Activated CD4-positive, alpha-beta memory T cell treated with anti-CD3 and anti-CD28 coated beads, Interleukin-2, amount 10 ng/mL, durations not matched to agents 7 days and 5 days (primary cell): ENCODE results near the gene AKAP13. TPM values are rescaled to one million over a fixed set of nuclear protein-coding genes. Genes with fewer than 3 reads are reported as not detected.

Source experiments
- CTCF ChIA-PET: fragments of 350-600 bp; sonication (Branson Sonifier 250); formaldehyde crosslinking; loops from one replicate; lab custom pipeline; 2021; ENCODE audit warnings: antibody characterized with exemption, inconsistent platforms; lab: Charles Lee
- POLR2A ChIA-PET: fragments of 350-600 bp; sonication (Branson Sonifier 250); formaldehyde crosslinking; loops from one replicate; lab custom pipeline; 2021; ENCODE audit warnings: antibody characterized with exemption; lab: Charles Lee
- DNase-seq: peaks from one replicate; pipeline ENCODE4 v3.0.0-alpha.2; 2020
- H3K27ac Mint-ChIP-seq: one replicate; pipeline ENCODE4 v1.8.0; 2021; ENCODE audit warnings: mild to moderate bottlenecking, mixed read lengths
- H3K27me3 Mint-ChIP-seq: one replicate; pipeline ENCODE4 v1.8.0; 2021; ENCODE audit warnings: mixed read lengths
- H3K36me3 Mint-ChIP-seq: one replicate; pipeline ENCODE4 v1.8.0; 2021; ENCODE audit warnings: low read depth, mixed read lengths
- H3K4me1 Mint-ChIP-seq: one replicate; pipeline ENCODE4 v1.8.0; 2021; ENCODE audit warnings: mixed read lengths
- H3K4me3 Mint-ChIP-seq: one replicate; pipeline ENCODE4 v1.8.0; 2021; ENCODE audit warnings: mild to moderate bottlenecking, mixed read lengths
- H3K9me3 Mint-ChIP-seq: one replicate; pipeline ENCODE4 v1.8.0; 2021; ENCODE audit warnings: mixed read lengths
- total RNA-seq, 2 experiments: library from RNA; stranded (reverse); gene quantifications; one replicate each; pipeline ENCODE4 v1.2.3, GENCODE V29; 2021

AKAP13 gene
- total RNA-seq, 2 experiments from 2014 or later, result 153 to 170 TPM

- H3K4me1 Mint-ChIP-seq, result peaks cover 70% of the 10 kb centered on the region
- peaks cover 43% of the 10 kb centered on the region for H3K36me3 Mint-ChIP-seq
- H3K27ac Mint-ChIP-seq, result peak overlapping the region; percentile 90
- H3K27me3 Mint-ChIP-seq, result no peaks in the 10 kb centered on the region
- H3K4me3 Mint-ChIP-seq, result peak overlapping the region; percentile 49
- POLR2A ChIA-PET, result interaction anchor here (0.8 to 5.0 kb wide), 10 partner anchors 23 to 211 kb away, joined by 3 to 69 read pairs (median 12); no protein-coding TSS in a partner anchor
- peak; percentile 26 for DNase-seq
- H3K9me3 Mint-ChIP-seq, result no peaks in the 10 kb centered on the region
- CTCF ChIA-PET, result interaction anchor here (0.6 to 3.0 kb wide), 5 partner anchors 22 to 294 kb away, joined by 3 to 14 read pairs (median 5); no protein-coding TSS in a partner anchor
Measured at GRCh38 chr15:85624291-85624801, 243.9 kb downstream of the AKAP13 start.

DNA sequence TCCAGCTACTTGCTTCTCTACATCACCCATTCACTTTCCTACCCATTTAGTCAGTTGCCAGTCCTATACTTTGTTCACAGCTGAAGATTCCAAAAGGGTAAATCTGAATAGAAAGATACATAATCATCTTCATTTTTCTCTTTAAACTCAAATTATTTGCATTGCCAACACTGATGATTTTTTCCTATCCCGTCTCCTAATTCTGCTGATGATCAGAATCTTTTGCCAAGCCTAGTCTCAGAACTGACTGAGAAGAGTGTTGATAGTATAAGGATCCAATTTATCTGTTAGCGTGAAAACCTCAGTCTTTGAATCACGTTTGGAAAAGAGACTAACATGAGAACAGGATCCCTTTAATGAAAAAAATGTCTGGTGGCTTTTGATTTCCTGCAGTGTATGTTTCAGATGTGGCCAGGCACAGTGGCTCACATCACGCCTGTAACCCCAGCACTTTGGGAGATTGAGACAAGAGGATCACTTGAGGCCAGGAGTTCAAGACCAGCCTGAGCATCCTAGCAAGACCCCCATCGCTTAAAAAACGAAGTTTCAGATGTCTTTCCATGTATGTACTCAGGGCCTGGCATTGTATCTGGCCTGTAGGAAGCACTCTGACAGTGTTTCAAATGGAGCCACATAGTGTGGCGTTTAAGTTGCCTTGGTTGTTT, 244.9 kb downstream of the AKAP13 start:
- ChIA-PET CTCF (interaction anchor here (0.6 to 3.0 kb wide), 7 partner anchors 21 to 335 kb away, joined by 3 to 14 read pairs (median 5); no protein-coding TSS in a partner anchor), POLR2A (interaction anchor here (0.8 to 5.0 kb wide), 15 partner anchors 14 to 245 kb away, joined by 3 to 69 read pairs (median 4); partner anchors contain the start of gene AKAP13)
- Mint-ChIP-seq H3K9me3 (no peaks in the 10 kb centered on the region), H3K27ac (peak overlapping the region; percentile 90), H3K36me3 (peaks cover 48% of the 10 kb centered on the region), H3K4me1 (peaks cover 74% of the 10 kb centered on the region), H3K4me3 (peak overlapping the region; percentile 51), H3K27me3 (no peaks in the 10 kb centered on the region)
- peak; percentile 39 for DNase-seq

DNA sequence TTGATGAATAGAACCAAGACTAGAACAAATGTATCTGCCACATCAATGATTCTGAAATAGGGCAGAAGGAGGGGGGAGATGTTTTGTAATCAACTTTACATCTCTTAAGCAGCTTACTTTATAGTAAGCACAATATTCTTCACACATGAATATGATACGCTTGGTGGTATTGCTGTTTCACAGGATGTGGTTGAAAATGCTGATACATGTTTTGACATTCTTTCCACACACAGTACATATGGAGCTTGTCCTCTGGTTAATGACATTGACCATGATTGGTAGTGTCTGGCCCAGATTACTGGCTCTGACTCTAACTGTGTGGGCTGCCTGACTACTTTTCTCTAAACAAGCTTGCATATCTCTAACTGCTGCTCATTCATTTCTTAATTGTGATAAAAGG, 245.5 kb downstream of the AKAP13 start:
- Mint-ChIP-seq H3K27ac (peak overlapping the region; percentile 90), H3K27me3 (no peaks in the 10 kb centered on the region), H3K4me1 (peaks cover 74% of the 10 kb centered on the region), H3K36me3 (peaks cover 48% of the 10 kb centered on the region), H3K4me3 (peak overlapping the region; percentile 51), H3K9me3 (no peaks in the 10 kb centered on the region)
- peak; percentile 51 for DNase-seq
- CTCF ChIA-PET, result interaction anchor here (0.6 to 3.0 kb wide), 6 partner anchors 21 to 336 kb away, joined by 3 to 14 read pairs (median 4); no protein-coding TSS in a partner anchor
- POLR2A ChIA-PET, result interaction anchor here (0.8 to 5.0 kb wide), 12 partner anchors 14 to 246 kb away, joined by 3 to 69 read pairs (median 6); partner anchors contain the start of gene AKAP13

GRCh38 chr15:85627213-85627935, 247.0 kb downstream of the AKAP13 start:
- H3K27ac Mint-ChIP-seq, result no peak overlapping the region
- H3K36me3 Mint-ChIP-seq, result peaks cover 44% of the 10 kb centered on the region
- H3K27me3 Mint-ChIP-seq, result no peaks in the 10 kb centered on the region
- peaks cover 66% of the 10 kb centered on the region for H3K4me1 Mint-ChIP-seq
- ChIA-PET CTCF (interaction anchor here (0.8 to 2.1 kb wide), 4 partner anchors 15 to 331 kb away, joined by 4 to 7 read pairs (median 5); no protein-coding TSS in a partner anchor), POLR2A (interaction anchor here (0.9 to 5.0 kb wide), 7 partner anchors 9 to 80 kb away, joined by 3 to 69 read pairs (median 3); no protein-coding TSS in a partner anchor)
- DNase-seq, result no peak
- no peak overlapping the region for H3K4me3 Mint-ChIP-seq
- no peaks in the 10 kb centered on the region for H3K9me3 Mint-ChIP-seq

DNA sequence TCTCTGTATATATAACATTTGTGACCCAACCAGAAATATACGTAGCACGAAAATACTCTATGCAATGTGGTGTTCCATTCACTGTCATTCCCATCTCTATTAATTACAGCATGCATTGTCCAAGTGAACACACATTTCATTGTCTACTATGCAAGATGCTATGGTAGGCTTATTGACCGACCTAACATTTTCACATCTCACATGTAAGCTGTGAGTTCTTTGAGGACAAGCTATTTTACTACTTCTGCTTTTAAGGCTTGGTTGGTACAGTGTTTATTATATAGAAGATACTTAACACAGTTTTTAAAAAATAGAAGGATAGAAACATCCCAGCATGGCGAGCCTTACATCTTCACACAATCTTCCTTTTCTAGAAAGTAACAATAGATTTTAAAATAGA, 249.9 kb downstream of the AKAP13 start:
- DNase-seq, result no peak
- peaks cover 37% of the 10 kb centered on the region for H3K36me3 Mint-ChIP-seq
- ChIA-PET CTCF (no interaction called here), POLR2A (interaction anchor here (0.7 to 1.2 kb wide), 2 partner anchors 16 to 145 kb away, joined by 3 to 4 read pairs; no protein-coding TSS in a partner anchor)
- no peak overlapping the region for H3K27ac Mint-ChIP-seq
- H3K9me3 Mint-ChIP-seq, result no peaks in the 10 kb centered on the region
- H3K4me3 Mint-ChIP-seq, result no peak overlapping the region
- peaks cover 46% of the 10 kb centered on the region for H3K4me1 Mint-ChIP-seq
- H3K27me3 Mint-ChIP-seq, result no peaks in the 10 kb centered on the region

DNA sequence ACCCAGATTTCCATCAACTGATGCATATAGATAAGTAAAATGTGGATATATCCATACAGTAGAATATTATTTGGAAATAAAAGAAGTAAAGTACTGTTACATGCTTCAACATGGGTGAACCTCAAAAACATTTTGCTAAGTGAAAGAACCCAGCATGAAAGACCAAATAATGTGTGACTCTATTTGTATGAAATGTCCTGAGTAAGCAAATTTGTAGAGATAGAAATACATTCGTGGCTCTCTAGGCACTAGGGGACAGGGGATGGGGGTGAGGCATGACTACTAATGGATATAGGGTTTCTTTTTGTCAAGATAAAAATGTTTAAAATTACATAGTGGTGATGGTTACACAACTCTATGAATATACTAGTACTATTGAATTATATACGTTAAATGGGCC, 250.6 kb downstream of the AKAP13 start:
- CTCF ChIA-PET, result no interaction called here
- no peaks in the 10 kb centered on the region for H3K9me3 Mint-ChIP-seq
- peaks cover 41% of the 10 kb centered on the region for H3K4me1 Mint-ChIP-seq
- POLR2A ChIA-PET, result interaction anchor here (1.2 kb wide), 1 partner anchor 16 kb away, joined by 4 read pairs; no protein-coding TSS in a partner anchor
- H3K27me3 Mint-ChIP-seq, result no peaks in the 10 kb centered on the region
- H3K27ac Mint-ChIP-seq, result no peak overlapping the region
- DNase-seq, result no peak
- H3K4me3 Mint-ChIP-seq, result no peak overlapping the region
- H3K36me3 Mint-ChIP-seq, result peaks cover 35% of the 10 kb centered on the region

DNA sequence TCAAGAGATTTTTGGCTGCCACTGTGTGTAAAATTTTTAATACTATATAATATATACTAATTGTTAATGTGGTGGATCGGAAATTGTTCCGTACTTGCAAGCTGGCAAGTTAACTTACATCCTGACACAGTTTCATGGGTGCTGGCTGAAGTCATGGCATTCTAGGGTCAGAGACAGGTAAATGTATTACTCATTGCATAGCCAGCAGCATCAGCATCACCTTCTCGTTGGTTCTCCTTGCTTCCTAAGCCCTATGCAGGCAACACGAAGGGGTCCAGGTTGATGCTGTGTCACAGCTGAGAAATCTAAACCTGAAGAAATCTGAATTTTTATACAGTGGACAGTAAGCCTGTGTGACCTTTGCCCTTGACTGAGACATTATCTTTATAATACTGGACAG, 251.6 kb downstream of the AKAP13 start:
- ChIA-PET POLR2A (no interaction called here), CTCF (no interaction called here)
- no peak overlapping the region for H3K4me3 Mint-ChIP-seq
- no peaks in the 10 kb centered on the region for H3K27me3 Mint-ChIP-seq
- H3K9me3 Mint-ChIP-seq, result no peaks in the 10 kb centered on the region
- peaks cover 35% of the 10 kb centered on the region for H3K4me1 Mint-ChIP-seq
- H3K36me3 Mint-ChIP-seq, result peaks cover 33% of the 10 kb centered on the region
- H3K27ac Mint-ChIP-seq, result no peak overlapping the region
- no peak for DNase-seq

DNA sequence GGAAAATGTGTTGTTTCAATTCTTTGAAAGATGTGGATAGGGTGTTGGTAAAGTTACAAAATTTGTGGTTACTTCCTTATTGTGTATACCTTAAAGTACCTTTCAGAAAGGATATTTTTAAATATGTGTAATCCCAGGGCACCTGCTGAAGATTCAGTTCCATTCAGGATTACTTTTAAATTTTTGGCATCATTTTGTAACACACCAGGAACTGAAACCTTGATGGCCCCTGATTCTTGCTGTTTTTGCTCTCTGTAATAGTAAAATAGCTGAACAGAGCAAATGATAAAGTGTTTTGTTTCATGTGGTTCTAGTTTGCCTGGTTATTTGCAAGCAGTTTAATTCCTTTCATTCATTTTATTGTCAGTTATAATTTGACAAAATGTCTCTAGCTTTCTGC, 253.5 kb downstream of the AKAP13 start:
- Mint-ChIP-seq H3K4me3 (no peak overlapping the region), H3K9me3 (no peaks in the 10 kb centered on the region), H3K27ac (no peak overlapping the region), H3K36me3 (peaks cover 26% of the 10 kb centered on the region), H3K27me3 (no peaks in the 10 kb centered on the region), H3K4me1 (peaks cover 24% of the 10 kb centered on the region)
- ChIA-PET POLR2A (no interaction called here), CTCF (no interaction called here)
- DNase-seq, result no peak

- POLR2A ChIA-PET, result no interaction called here
- Mint-ChIP-seq H3K4me1 (peaks cover 30% of the 10 kb centered on the region), H3K9me3 (no peaks in the 10 kb centered on the region), H3K27ac (no peak overlapping the region), H3K27me3 (no peaks in the 10 kb centered on the region), H3K4me3 (no peak overlapping the region), H3K36me3 (peaks cover 38% of the 10 kb centered on the region)
- DNase-seq, result no peak
- CTCF ChIA-PET, result interaction anchor here (0.6 kb wide), 1 partner anchor 20 kb away, joined by 3 read pairs; no protein-coding TSS in a partner anchor
Measured at GRCh38 chr15:85636351-85636750, 255.9 kb downstream of the AKAP13 start.

DNA sequence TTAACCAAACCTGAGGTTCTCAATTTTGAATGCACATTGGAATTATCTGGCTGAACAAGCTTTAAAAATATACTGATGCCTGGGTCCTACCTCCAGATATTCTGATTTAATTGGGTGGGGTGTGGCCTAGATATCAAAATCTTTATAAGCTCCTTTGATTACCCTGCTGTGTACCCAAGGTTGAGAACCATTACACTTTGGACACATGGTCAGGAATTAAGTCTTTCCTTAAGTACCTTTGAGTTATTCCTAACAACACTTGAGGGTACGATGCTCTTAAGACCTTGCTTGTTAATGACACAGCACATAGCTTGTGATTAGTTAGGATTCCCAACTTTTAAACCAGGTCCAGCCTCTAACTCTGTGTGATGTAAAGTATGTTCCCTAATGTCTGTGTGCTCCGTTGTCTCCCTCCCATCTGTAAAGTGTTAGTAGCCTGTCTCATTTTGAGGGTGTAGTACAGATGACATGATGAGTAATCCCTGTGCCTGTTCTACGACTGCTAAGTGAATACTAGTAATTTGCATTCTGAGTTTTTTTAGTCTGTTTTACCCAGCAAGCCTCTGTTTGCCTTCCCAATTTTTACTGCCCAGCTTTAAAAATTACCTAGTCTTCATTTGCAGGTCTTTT, 259.5 kb downstream of the AKAP13 start:
- CTCF ChIA-PET, result no interaction called here
- no peaks in the 10 kb centered on the region for H3K27me3 Mint-ChIP-seq
- no peak for DNase-seq
- no peaks in the 10 kb centered on the region for H3K9me3 Mint-ChIP-seq
- POLR2A ChIA-PET, result interaction anchor here (0.8 to 1.2 kb wide), 3 partner anchors 14 to 49 kb away, joined by 3 read pairs; no protein-coding TSS in a partner anchor
- peaks cover 53% of the 10 kb centered on the region for H3K36me3 Mint-ChIP-seq
- no peak overlapping the region for H3K4me3 Mint-ChIP-seq
- peak overlapping the region; percentile 7 for H3K27ac Mint-ChIP-seq
- H3K4me1 Mint-ChIP-seq, result peaks cover 35% of the 10 kb centered on the region

GRCh38 chr15:85642065-85642692, 261.8 kb downstream of the AKAP13 start:
- Mint-ChIP-seq H3K27ac (no peak overlapping the region), H3K9me3 (no peaks in the 10 kb centered on the region), H3K36me3 (peaks cover 60% of the 10 kb centered on the region), H3K4me3 (no peak overlapping the region), H3K27me3 (no peaks in the 10 kb centered on the region), H3K4me1 (peaks cover 51% of the 10 kb centered on the region)
- ChIA-PET POLR2A (no interaction called here), CTCF (interaction anchor here (0.6 to 1.0 kb wide), 4 partner anchors 15 to 156 kb away, joined by 3 to 4 read pairs (median 4); no protein-coding TSS in a partner anchor)
- no peak for DNase-seq

DNA sequence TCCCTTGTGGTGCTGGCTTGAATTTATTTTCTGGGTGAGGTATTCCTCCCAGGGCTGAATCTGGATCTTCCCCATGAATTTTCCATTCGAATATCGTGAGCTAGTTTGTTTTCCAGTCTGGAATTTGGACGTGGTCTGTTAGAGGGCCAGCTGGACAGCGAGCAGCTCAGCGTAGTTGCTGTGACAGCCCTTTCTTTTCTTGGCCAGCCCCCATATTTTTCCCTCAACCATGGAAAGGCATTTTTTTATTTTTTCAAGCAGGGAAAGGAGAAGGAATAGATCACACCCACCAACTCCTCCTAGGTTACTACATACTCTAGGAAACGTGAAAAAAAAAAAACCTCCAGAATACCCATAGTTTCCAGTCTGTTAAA, 262.3 kb downstream of the AKAP13 start:
- Mint-ChIP-seq H3K27ac (no peak overlapping the region), H3K36me3 (peaks cover 60% of the 10 kb centered on the region), H3K4me1 (peaks cover 51% of the 10 kb centered on the region), H3K27me3 (no peaks in the 10 kb centered on the region), H3K4me3 (no peak overlapping the region), H3K9me3 (no peaks in the 10 kb centered on the region)
- no peak for DNase-seq
- POLR2A ChIA-PET, result no interaction called here
- CTCF ChIA-PET, result interaction anchor here (0.6 to 1.0 kb wide), 3 partner anchors 16 to 156 kb away, joined by 3 to 4 read pairs (median 4); no protein-coding TSS in a partner anchor
